ENCODE data around the gene ZSWIM5. TPM values are rescaled to one million over a fixed set of nuclear protein-coding genes. Genes with fewer than 3 reads are reported as not detected.
"Not testable (repeated sequence)": the region's sequence is repeated elsewhere in the genome, so short reads cannot be mapped to it uniquely, and the experiment has no call there.

The ZSWIM5 gene
- polyA plus RNA-seq, 2 donors = 0.41 to 0.71 TPM

- Histone ChIP-seq H3K9me3 (ENCODE audit: control insufficient read depth in 2 of 2, insufficient read depth in 1 of 2, low read depth in 1 of 2, low read length in 1 of 2) (no peaks in the 10 kb centered on the region), H3K27me3 (ENCODE audit: control insufficient read depth in 1 of 2, insufficient read depth in 2 of 2, low read length in 2 of 2) (no peaks in the 10 kb centered on the region), H3K4me1 (ENCODE audit: control insufficient read depth in 2 of 2, insufficient read depth in 2 of 2, low read length in 1 of 2) (no peaks in the 10 kb centered on the region), H3K4me3 (ENCODE audit: low read depth in 1 of 2, low read length in 2 of 2) (no peak overlapping the region), H3K36me3 (ENCODE audit: control insufficient read depth in 2 of 2, insufficient read depth in 2 of 2, low read length in 1 of 2) (no peaks in the 10 kb centered on the region), H3K27ac (ENCODE audit: low read depth in 2 of 2, low read length in 1 of 2) (no peak overlapping the region)
- 76 to 81% methylated on average over 7 of the region's 7 CpGs for WGBS, 2 donors
These were observed 51.0 kb downstream of the ZSWIM5 start for GRCh38 chr1:45155423-45155822.

- Histone ChIP-seq H3K27me3 (ENCODE audit: control insufficient read depth in 1 of 2, insufficient read depth in 2 of 2, low read length in 2 of 2) (no peaks in the 10 kb centered on the region), H3K9me3 (ENCODE audit: control insufficient read depth in 2 of 2, insufficient read depth in 1 of 2, low read depth in 1 of 2, low read length in 1 of 2) (no peaks in the 10 kb centered on the region), H3K36me3 (ENCODE audit: control insufficient read depth in 2 of 2, insufficient read depth in 2 of 2, low read length in 1 of 2) (no peaks in the 10 kb centered on the region), H3K4me3 (ENCODE audit: low read depth in 1 of 2, low read length in 2 of 2) (no peak overlapping the region), H3K4me1 (ENCODE audit: control insufficient read depth in 2 of 2, insufficient read depth in 2 of 2, low read length in 1 of 2) (no peaks in the 10 kb centered on the region), H3K27ac (ENCODE audit: low read depth in 2 of 2, low read length in 1 of 2) (no peak overlapping the region)
- 50 to 54% methylated on average over 3 of the region's 3 CpGs for WGBS, 2 donors
These were observed 54.3 kb downstream of the ZSWIM5 start for GRCh38 chr1:45152126-45152525.

GRCh38 chr1:45148209-45148825 is 58.1 kb downstream of the ZSWIM5 start:
- Histone ChIP-seq H3K27me3 (ENCODE audit: control insufficient read depth in 1 of 2, insufficient read depth in 2 of 2, low read length in 2 of 2) (no peaks in the 10 kb centered on the region), H3K9me3 (ENCODE audit: control insufficient read depth in 2 of 2, insufficient read depth in 1 of 2, low read depth in 1 of 2, low read length in 1 of 2) (no peaks in the 10 kb centered on the region), H3K27ac (ENCODE audit: low read depth in 2 of 2, low read length in 1 of 2) (no peak overlapping the region), H3K4me1 (ENCODE audit: control insufficient read depth in 2 of 2, insufficient read depth in 2 of 2, low read length in 1 of 2) (no peaks in the 10 kb centered on the region), H3K4me3 (ENCODE audit: low read depth in 1 of 2, low read length in 2 of 2) (no peak overlapping the region), H3K36me3 (ENCODE audit: control insufficient read depth in 2 of 2, insufficient read depth in 2 of 2, low read length in 1 of 2) (no peaks in the 10 kb centered on the region)
- 94 to 97% methylated on average over 1 of the region's 1 CpG for WGBS, 2 donors

- Histone ChIP-seq H3K27ac (ENCODE audit: low read depth in 2 of 2, low read length in 1 of 2) (no peak overlapping the region), H3K27me3 (ENCODE audit: control insufficient read depth in 1 of 2, insufficient read depth in 2 of 2, low read length in 2 of 2) (no peaks in the 10 kb centered on the region), H3K9me3 (ENCODE audit: control insufficient read depth in 2 of 2, insufficient read depth in 1 of 2, low read depth in 1 of 2, low read length in 1 of 2) (no peaks in the 10 kb centered on the region), H3K4me1 (ENCODE audit: control insufficient read depth in 2 of 2, insufficient read depth in 2 of 2, low read length in 1 of 2) (no peaks in the 10 kb centered on the region), H3K36me3 (ENCODE audit: control insufficient read depth in 2 of 2, insufficient read depth in 2 of 2, low read length in 1 of 2) (no peaks in the 10 kb centered on the region), H3K4me3 (ENCODE audit: low read depth in 1 of 2, low read length in 2 of 2) (no peak overlapping the region)
- 93 to 95% methylated on average over 2 of the region's 2 CpGs for WGBS, 2 donors
These were observed 59.6 kb downstream of the ZSWIM5 start for GRCh38 chr1:45146833-45147232.

- H3K4me1 ChIP-seq (ENCODE audit: control insufficient read depth in 2 of 2, insufficient read depth in 2 of 2, low read length in 1 of 2) = no peaks in the 10 kb centered on the region
- no peak overlapping the region for H3K27ac ChIP-seq (ENCODE audit: low read depth in 2 of 2, low read length in 1 of 2)
- no peaks in the 10 kb centered on the region for H3K9me3 ChIP-seq (ENCODE audit: control insufficient read depth in 2 of 2, insufficient read depth in 1 of 2, low read depth in 1 of 2, low read length in 1 of 2)
- WGBS, 2 donors = 72 to 89% methylated on average over 4 of the region's 4 CpGs
- no peaks in the 10 kb centered on the region for H3K27me3 ChIP-seq (ENCODE audit: control insufficient read depth in 1 of 2, insufficient read depth in 2 of 2, low read length in 2 of 2)
- no peak overlapping the region for H3K4me3 ChIP-seq (ENCODE audit: low read depth in 1 of 2, low read length in 2 of 2)
- no peaks in the 10 kb centered on the region for H3K36me3 ChIP-seq (ENCODE audit: control insufficient read depth in 2 of 2, insufficient read depth in 2 of 2, low read length in 1 of 2)
These were observed 65.0 kb downstream of the ZSWIM5 start for GRCh38 chr1:45141247-45142003.

- H3K27me3 ChIP-seq (ENCODE audit: control insufficient read depth in 1 of 2, insufficient read depth in 2 of 2, low read length in 2 of 2) = no peaks in the 10 kb centered on the region
- H3K27ac ChIP-seq (ENCODE audit: low read depth in 2 of 2, low read length in 1 of 2) = no peak overlapping the region
- WGBS, 2 donors = 97 to 100% methylated on average over 2 of the region's 2 CpGs
- no peak overlapping the region for H3K4me3 ChIP-seq (ENCODE audit: low read depth in 1 of 2, low read length in 2 of 2)
- H3K4me1 ChIP-seq (ENCODE audit: control insufficient read depth in 2 of 2, insufficient read depth in 2 of 2, low read length in 1 of 2) = no peaks in the 10 kb centered on the region
- no peaks in the 10 kb centered on the region for H3K36me3 ChIP-seq (ENCODE audit: control insufficient read depth in 2 of 2, insufficient read depth in 2 of 2, low read length in 1 of 2)
- H3K9me3 ChIP-seq (ENCODE audit: control insufficient read depth in 2 of 2, insufficient read depth in 1 of 2, low read depth in 1 of 2, low read length in 1 of 2) = no peaks in the 10 kb centered on the region
These were observed 69.4 kb downstream of the ZSWIM5 start for GRCh38 chr1:45136984-45137383.

- no peak overlapping the region for H3K4me3 ChIP-seq (ENCODE audit: low read depth in 1 of 2, low read length in 2 of 2)
- H3K27me3 ChIP-seq (ENCODE audit: control insufficient read depth in 1 of 2, insufficient read depth in 2 of 2, low read length in 2 of 2) = no peaks in the 10 kb centered on the region
- no peaks in the 10 kb centered on the region for H3K9me3 ChIP-seq (ENCODE audit: control insufficient read depth in 2 of 2, insufficient read depth in 1 of 2, low read depth in 1 of 2, low read length in 1 of 2)
- H3K4me1 ChIP-seq (ENCODE audit: control insufficient read depth in 2 of 2, insufficient read depth in 2 of 2, low read length in 1 of 2) = no peaks in the 10 kb centered on the region
- 78 to 81% methylated on average over 1 of the region's 1 CpG for WGBS, 2 donors
- no peak overlapping the region for H3K27ac ChIP-seq (ENCODE audit: low read depth in 2 of 2, low read length in 1 of 2)
- no peaks in the 10 kb centered on the region for H3K36me3 ChIP-seq (ENCODE audit: control insufficient read depth in 2 of 2, insufficient read depth in 2 of 2, low read length in 1 of 2)
These were observed 71.1 kb downstream of the ZSWIM5 start for GRCh38 chr1:45135316-45135715.

- 51 to 78% methylated on average over 2 of the region's 2 CpGs for WGBS, 2 donors
- no peaks in the 10 kb centered on the region for H3K27me3 ChIP-seq (ENCODE audit: control insufficient read depth in 1 of 2, insufficient read depth in 2 of 2, low read length in 2 of 2)
- no peak overlapping the region for H3K4me3 ChIP-seq (ENCODE audit: low read depth in 1 of 2, low read length in 2 of 2)
- H3K27ac ChIP-seq (ENCODE audit: low read depth in 2 of 2, low read length in 1 of 2) = no peak overlapping the region
- no peaks in the 10 kb centered on the region for H3K4me1 ChIP-seq (ENCODE audit: control insufficient read depth in 2 of 2, insufficient read depth in 2 of 2, low read length in 1 of 2)
- no peaks in the 10 kb centered on the region for H3K9me3 ChIP-seq (ENCODE audit: control insufficient read depth in 2 of 2, insufficient read depth in 1 of 2, low read depth in 1 of 2, low read length in 1 of 2)
- H3K36me3 ChIP-seq (ENCODE audit: control insufficient read depth in 2 of 2, insufficient read depth in 2 of 2, low read length in 1 of 2) = no peaks in the 10 kb centered on the region
These were observed 71.9 kb downstream of the ZSWIM5 start for GRCh38 chr1:45134461-45134873.

GRCh38 chr1:45132719-45133118 is 73.7 kb downstream of the ZSWIM5 start:
- not testable (repeated sequence) for H3K27ac ChIP-seq (ENCODE audit: low read depth in 2 of 2, low read length in 1 of 2); H3K9me3 ChIP-seq (ENCODE audit: control insufficient read depth in 2 of 2, insufficient read depth in 1 of 2, low read depth in 1 of 2, low read length in 1 of 2); H3K4me1 ChIP-seq (ENCODE audit: control insufficient read depth in 2 of 2, insufficient read depth in 2 of 2, low read length in 1 of 2); H3K4me3 ChIP-seq (ENCODE audit: low read depth in 1 of 2, low read length in 2 of 2); H3K27me3 ChIP-seq (ENCODE audit: control insufficient read depth in 1 of 2, insufficient read depth in 2 of 2, low read length in 2 of 2); H3K36me3 ChIP-seq (ENCODE audit: control insufficient read depth in 2 of 2, insufficient read depth in 2 of 2, low read length in 1 of 2)
- 88 to 92% methylated on average over 2 of the region's 2 CpGs for WGBS, 2 donors

- H3K27ac ChIP-seq (ENCODE audit: low read depth in 2 of 2, low read length in 1 of 2) = no peak overlapping the region
These were observed 83.0 kb downstream of the ZSWIM5 start for GRCh38 chr1:45123358-45123757.

More at GRCh38 chr1:45123358-45123757, 83.0 kb downstream of the ZSWIM5 start:
- Histone ChIP-seq H3K9me3 (ENCODE audit: control insufficient read depth in 2 of 2, insufficient read depth in 1 of 2, low read depth in 1 of 2, low read length in 1 of 2) (no peaks in the 10 kb centered on the region), H3K4me3 (ENCODE audit: low read depth in 1 of 2, low read length in 2 of 2) (no peak overlapping the region), H3K4me1 (ENCODE audit: control insufficient read depth in 2 of 2, insufficient read depth in 2 of 2, low read length in 1 of 2) (no peaks in the 10 kb centered on the region), H3K36me3 (ENCODE audit: control insufficient read depth in 2 of 2, insufficient read depth in 2 of 2, low read length in 1 of 2) (no peaks in the 10 kb centered on the region), H3K27me3 (ENCODE audit: control insufficient read depth in 1 of 2, insufficient read depth in 2 of 2, low read length in 2 of 2) (no peaks in the 10 kb centered on the region)
- 71 to 91% methylated on average over 2 of the region's 2 CpGs for WGBS, 2 donors
